ENCODE measurements around the gene ACER3.
"Not testable (repeated sequence)": the region's sequence is repeated elsewhere in the genome, so short reads cannot be mapped to it uniquely, and the experiment has no call there.

Gene ACER3

DNA sequence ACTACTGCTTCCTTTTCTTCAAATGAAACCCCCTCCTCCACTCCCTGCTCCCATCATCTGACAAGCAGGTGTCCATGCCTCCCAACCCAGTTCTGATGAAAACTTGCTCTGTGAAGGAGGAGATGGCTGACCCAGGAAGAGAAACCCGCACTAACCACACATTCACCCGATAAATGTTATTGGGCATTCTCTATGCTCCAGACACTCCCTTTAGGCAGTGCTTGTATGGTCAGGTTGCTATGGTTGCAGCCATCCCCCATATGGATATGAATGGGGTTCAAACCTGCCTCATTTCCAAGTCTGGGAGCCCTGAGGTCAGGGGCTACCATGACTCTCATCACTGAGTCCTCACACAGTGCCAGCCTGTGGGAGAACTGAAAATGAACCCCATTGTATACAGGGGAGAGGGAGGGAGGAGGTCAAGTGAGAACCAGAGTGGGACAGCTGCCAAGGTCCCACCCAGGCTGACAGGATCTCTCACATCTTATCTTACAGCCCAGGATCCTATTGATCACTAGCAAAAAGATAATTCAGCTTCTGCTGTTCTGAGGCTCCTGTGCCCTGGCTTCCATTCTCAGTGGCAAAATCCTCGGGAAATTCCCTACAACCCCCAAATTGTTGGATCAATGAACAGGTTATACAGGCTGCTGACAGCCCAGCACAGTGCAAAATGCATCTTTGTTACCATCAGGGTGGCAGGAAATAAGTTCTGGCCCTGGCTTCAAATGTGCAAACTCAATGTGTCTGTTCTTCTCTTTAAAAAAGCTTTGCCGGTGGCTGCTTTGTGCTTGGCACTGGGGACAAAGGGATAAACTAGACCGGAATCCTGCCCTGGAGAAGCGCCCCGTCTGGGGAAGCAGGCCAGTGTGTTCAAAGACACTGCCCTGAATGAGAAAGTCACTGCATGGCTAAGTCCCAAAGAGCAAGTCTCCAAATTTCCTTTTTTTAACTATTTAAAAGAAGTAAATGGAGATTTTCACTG lies 22.7 kb upstream of the ACER3 start:
- DNase-seq, result no peak

DNA sequence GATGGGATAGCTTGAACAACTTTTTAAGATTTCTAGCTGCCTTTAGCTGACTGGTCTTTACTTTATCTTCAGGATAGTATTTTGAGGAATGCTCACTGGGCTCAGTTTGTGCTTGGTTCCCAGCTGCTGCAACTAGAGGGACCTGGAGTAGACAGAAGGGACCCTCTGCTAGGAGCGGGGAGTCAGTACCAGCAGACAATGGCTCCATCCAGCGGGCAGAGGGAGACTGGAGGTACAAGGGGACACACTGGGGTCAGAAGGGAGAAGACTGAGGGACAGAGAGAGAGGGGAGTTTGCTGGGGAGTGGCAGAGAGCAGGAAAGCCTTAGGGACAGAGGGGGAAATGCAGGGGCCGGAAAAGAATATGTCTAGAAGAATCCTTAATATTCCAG lies 22.0 kb upstream of the ACER3 start:
- no peak for DNase-seq

DNA sequence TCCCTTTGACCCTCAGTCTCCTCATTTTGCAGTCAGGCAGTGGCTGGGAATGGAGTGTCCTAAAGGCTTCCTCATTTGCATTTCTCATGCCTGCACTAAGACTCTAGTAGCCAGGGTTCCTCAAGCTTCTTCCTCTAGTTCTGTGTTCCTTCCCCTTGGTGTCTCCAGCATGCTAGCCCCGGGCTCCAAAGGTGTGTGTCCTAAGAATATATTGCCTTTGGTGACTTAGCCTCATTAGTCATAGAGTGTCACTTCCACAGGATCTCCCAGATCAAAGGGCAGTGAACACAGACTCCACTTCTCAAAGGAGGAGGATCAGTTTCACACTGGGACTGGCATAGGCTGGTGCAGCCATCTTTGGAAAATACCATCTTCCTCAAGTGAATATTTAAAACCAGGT lies 21.4 kb upstream of the ACER3 start:
- no peak for DNase-seq

- no peak for DNase-seq
Observed at GRCh38 chr11:76841923-76842452, 18.7 kb upstream of the ACER3 start.

GRCh38 chr11:76843907-76844306 lies 16.8 kb upstream of the ACER3 start:
- DNase-seq, result no peak

DNA sequence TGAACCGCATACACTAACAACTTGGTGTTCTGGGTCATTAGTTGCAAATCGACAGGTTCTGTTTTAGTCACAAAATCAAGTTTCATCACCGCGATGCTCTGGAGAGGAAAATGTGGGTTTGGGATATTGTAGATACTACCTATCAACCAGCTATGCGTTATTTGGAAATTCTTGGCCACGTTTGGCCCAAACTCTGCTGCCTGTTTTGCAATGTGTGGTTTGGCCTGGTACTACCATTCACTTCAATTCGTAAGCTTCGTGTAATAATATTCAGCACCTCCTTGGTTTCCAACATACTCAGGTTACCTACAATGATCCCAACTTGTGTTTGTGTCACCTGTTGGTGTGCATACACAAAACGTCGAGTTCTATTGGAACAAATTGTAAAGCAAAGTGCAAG lies 16.2 kb upstream of the ACER3 start:
- no peak for DNase-seq

- DNase-seq, result no peak
Observed at GRCh38 chr11:76845069-76845468, 15.6 kb upstream of the ACER3 start.

- DNase-seq, result no peak
Observed at GRCh38 chr11:76846441-76846840, 14.3 kb upstream of the ACER3 start.

DNA sequence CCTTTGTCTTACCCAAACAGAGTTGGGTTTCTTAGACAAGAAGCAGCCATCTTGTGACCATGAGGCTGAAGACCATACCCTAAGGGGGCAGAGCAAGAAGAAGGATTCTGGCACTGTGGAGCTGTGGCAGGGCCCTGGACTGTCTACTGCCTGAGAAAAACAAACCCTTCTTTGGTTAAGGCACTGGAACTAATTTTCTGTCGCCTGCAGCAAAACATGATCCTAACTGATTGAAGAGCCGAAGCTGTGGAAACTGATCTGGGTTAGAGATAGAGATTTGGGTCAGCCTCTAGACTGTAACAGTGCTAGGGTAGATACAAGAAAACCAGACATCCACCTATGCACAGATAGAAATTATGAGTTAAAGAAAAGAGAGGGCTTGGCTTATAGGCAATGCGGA lies 11.3 kb upstream of the ACER3 start:
- no peak for DNase-seq

GRCh38 chr11:76850130-76850529 lies 10.6 kb upstream of the ACER3 start:
- no peak for DNase-seq

- no peak for DNase-seq
Observed at GRCh38 chr11:76850815-76851214, 9.9 kb upstream of the ACER3 start.

DNA sequence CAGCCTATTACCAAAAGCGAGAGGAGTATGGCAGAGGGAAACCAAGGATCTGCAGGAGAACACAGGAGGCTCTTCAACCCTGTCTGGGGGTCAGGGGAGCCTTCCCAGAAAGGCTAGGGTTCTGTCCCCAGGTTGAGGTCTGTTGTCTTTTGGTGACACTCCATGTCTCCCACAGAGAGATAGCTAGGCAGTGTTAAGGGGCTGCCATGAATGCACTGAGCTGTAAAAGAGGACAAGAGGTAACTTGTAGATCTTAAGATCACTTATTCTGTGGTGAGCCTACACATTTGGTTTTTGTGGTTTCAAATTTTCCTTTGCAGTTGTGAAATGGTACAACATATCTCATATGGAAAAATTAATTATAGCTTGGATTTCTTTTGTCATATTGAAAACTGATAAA lies 6.0 kb upstream of the ACER3 start:
- DNase-seq, result no peak

- DNase-seq, result not testable (repeated sequence)
Observed at GRCh38 chr11:76855670-76856069, 5.0 kb upstream of the ACER3 start.

GRCh38 chr11:76856106-76856505 lies 4.6 kb upstream of the ACER3 start:
- no peak for DNase-seq

DNA sequence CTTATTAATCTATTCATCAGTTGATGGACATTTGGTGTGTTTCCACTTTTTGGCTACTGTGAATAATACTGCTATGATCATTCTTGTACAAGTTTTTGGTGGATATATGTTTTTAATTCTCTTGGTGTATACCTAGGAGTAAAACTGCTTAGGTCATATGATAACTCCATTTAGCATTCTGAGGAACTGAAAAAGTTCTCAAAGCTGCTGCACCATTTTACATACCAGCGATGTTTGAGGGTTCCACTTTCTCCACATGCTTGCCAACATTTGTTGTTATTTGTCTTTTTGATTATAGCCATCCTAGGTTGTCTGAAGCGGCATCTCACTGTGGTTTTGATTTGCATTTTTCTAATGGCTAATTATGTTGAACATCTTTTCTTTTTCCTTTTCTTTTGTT lies 4.1 kb upstream of the ACER3 start:
- DNase-seq, result no peak

DNA sequence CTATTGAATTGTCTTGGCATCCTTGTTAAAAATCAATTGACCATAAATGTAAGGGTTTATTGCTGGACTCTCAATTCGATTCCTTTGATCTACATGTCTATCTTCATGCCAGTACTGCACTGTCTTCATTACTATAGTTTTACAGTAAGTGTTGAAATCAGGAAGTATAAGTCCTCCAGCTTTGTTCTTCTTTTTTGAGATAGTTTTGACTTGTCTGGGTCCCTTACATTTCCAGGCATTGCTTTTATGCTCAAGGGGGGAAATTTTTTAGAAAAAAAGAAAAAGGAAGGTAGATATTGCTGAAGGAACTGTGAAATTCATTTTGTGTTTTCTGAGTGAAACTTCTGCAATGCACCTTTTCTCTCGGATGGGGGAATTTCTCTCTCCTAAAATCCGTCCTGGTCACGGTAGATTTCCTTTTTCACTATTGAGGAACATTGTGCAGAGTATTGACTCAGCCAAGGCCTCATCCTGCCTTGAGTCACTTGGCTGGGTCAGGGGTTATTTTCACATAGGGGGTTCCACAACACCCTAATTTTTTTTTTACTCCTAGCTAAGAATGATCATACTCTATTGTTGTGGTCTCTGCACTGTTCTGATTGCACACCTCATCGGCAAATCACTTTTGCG lies 2.8 kb upstream of the ACER3 start:
- no peak for DNase-seq

DNA sequence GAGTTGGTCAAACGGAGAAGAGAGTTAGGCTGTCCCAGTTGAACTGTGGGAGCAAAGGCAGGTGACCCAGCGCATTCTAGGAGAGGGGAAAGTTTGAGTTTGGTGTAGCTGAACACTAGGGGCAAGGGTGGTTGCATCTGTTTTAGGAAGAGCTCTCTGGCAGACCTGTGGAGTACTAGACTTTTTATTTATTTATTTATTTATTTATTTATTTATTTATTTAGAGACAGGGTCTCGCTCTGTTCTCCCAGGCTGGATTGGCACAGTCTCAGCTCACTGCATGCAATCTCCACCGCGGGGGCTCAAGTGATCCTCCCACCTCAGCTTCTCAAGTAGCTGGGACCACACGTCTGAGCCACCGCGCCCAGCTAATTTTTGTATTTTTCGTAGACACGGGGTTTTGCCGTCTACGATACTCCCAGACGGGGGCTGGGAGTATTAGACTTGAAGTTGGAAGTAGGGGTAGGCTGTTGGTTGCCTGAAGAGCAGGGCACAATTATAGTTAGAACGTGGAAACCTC lies 950 bp upstream of the ACER3 start:
- no peak for DNase-seq

GRCh38 chr11:76861490-76861953 lies 804 bp downstream of the ACER3 start:
- DNase-seq, result no peak

GRCh38 chr11:76862794-76863193 lies 2.1 kb downstream of the ACER3 start:
- not testable (repeated sequence) for DNase-seq

GRCh38 chr11:76863196-76863777 lies 2.6 kb downstream of the ACER3 start:
- DNase-seq, result no peak

- DNase-seq, result no peak
Observed at GRCh38 chr11:76872959-76873827, 12.5 kb downstream of the ACER3 start.

DNA sequence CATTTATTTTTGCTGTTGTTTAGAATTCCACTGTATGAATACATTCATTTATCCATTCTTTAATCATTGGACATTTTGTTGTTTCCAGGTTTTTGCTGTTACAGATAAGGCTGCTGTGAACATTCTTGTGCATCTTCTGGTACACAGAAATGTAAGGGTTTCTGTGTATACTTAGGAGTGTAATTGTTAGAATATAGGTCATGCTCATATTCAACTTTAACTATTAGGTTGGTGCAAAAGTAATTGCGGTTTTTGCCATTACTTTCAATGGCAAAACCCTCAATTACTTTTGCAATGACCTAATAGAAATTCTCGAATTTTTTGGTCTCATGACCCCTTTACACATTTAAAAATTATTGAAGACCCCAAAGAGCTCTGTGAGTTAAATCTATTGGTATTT lies 17.3 kb downstream of the ACER3 start:
- DNase-seq, result no peak

Measured in activated CD4-positive, alpha-beta T cell treated with anti-CD3 and anti-CD28 coated beads for 4 hours (primary cell).